ENCODE results near the gene GLRX5. TPM values are rescaled to one million over a fixed set of nuclear protein-coding genes. Genes with fewer than 3 reads are reported as not detected.

Gene GLRX5
- total and polyA plus RNA-seq, 9 donors = 38.0 to 105 (median 42.9) TPM

DNA sequence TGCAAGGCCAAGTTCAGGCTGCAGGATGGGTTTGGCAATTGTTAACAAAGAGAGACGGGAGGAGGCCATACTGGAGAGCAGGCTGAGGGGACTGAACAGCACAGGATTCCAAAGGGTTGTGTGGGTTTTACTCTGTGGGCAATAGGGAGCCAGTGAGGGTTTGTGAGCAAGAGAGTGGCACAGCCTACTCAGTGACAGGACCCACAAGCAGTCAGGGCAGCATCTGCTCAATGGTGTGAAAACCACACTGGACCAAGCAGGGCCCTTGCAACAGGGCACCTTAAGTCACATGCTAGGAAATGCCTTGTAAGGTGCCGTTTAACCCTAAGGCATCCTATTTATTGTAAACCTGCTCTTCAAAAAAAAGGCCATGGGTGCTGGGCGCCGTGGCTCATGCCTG, 40.4 kb upstream of the GLRX5 start:
- no peak for DNase-seq
- peaks cover 22% of the 10 kb centered on the region for H3K4me1 ChIP-seq (ENCODE audit: insufficient read depth)
- H3K36me3 ChIP-seq = no peaks in the 10 kb centered on the region
- no peaks in the 10 kb centered on the region for H3K27me3 ChIP-seq
- TF ChIP-seq POLR2A (IDR thresholded peaks at IDR 0.05) = no peak
- TF ChIP-seq, protein P1, sequence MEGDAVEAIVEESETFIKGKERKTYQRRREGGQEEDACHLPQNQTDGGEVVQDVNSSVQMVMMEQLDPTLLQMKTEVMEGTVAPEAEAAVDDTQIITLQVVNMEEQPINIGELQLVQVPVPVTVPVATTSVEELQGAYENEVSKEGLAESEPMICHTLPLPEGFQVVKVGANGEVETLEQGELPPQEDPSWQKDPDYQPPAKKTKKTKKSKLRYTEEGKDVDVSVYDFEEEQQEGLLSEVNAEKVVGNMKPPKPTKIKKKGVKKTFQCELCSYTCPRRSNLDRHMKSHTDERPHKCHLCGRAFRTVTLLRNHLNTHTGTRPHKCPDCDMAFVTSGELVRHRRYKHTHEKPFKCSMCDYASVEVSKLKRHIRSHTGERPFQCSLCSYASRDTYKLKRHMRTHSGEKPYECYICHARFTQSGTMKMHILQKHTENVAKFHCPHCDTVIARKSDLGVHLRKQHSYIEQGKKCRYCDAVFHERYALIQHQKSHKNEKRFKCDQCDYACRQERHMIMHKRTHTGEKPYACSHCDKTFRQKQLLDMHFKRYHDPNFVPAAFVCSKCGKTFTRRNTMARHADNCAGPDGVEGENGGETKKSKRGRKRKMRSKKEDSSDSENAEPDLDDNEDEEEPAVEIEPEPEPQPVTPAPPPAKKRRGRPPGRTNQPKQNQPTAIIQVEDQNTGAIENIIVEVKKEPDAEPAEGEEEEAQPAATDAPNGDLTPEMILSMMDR (IDR thresholded peaks at IDR 0.05) = no peak
- no peak for TF ChIP-seq EP300 (IDR thresholded peaks at IDR 0.05)
- intact Hi-C loops (cut with DNase I) = no loop called here
- 93 to 96% (median 95%) methylated on average over 4 of the region's 4 CpGs for WGBS, 3 donors
- H3K27ac ChIP-seq = no peak overlapping the region
- no peaks in the 10 kb centered on the region for H3K9me3 ChIP-seq
- no peak overlapping the region for H3K4me3 ChIP-seq

DNA sequence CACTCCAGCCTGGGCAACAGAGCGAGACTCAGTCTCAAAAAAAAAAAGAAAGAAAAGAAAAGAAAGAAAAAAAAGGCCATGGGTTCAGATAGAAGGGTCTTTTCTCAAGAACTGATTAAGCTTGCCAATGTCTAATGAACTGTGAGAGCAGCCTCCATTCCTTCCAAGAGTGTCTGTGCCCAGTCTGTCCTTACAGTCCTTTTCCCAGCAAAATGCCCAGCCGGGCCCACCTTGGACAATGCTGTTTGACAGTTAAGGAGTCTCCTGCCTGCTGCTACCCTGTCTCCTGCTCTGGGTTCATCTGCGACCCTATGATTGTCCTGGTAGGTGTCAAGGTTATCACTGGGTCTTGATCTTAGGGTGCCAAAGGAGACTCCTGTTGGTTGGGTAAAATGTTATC, 39.8 kb upstream of the GLRX5 start:
- no peak for DNase-seq
- peaks cover 17% of the 10 kb centered on the region for H3K4me1 ChIP-seq (ENCODE audit: insufficient read depth)
- H3K36me3 ChIP-seq = no peaks in the 10 kb centered on the region
- no peak overlapping the region for H3K4me3 ChIP-seq
- TF ChIP-seq EP300 (IDR thresholded peaks at IDR 0.05) = no peak
- no peak for TF ChIP-seq POLR2A (IDR thresholded peaks at IDR 0.05)
- TF ChIP-seq, protein P1 (IDR thresholded peaks at IDR 0.05) = no peak
- no peaks in the 10 kb centered on the region for H3K27me3 ChIP-seq
- no peaks in the 10 kb centered on the region for H3K9me3 ChIP-seq
- 97 to 100% (median 98%) methylated on average over 3 of the region's 3 CpGs for WGBS, 3 donors
- intact Hi-C loops (cut with DNase I) = no loop called here
- no peak overlapping the region for H3K27ac ChIP-seq

DNA sequence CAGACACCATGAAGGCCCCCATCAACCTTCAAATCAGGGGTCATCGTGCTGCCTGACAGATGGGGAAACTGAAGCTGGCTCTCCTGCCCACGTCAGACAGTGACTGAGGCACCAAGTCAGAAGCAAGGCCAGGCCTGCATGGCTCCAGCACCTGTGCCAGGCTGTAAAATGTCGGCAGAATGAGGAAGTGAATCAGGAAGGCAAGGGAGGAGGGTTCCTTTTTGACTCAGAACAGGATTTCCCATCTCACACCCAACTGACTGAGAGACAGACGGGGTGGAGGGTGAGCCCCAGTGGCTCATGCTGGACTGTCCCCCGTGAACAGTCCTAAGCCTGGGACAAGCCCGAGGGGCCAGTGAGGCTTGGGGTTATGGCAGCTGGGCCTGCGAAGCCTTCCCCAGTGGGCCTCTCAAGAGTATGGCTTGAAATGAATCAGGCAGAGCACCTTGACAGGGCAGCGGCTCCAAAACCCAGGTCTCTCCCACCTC, 39.3 kb upstream of the GLRX5 start:
- DNase-seq = no peak
- no peaks in the 10 kb centered on the region for H3K9me3 ChIP-seq
- WGBS, 3 donors = 84 to 93% (median 92%) methylated on average over 8 of the region's 8 CpGs

DNA sequence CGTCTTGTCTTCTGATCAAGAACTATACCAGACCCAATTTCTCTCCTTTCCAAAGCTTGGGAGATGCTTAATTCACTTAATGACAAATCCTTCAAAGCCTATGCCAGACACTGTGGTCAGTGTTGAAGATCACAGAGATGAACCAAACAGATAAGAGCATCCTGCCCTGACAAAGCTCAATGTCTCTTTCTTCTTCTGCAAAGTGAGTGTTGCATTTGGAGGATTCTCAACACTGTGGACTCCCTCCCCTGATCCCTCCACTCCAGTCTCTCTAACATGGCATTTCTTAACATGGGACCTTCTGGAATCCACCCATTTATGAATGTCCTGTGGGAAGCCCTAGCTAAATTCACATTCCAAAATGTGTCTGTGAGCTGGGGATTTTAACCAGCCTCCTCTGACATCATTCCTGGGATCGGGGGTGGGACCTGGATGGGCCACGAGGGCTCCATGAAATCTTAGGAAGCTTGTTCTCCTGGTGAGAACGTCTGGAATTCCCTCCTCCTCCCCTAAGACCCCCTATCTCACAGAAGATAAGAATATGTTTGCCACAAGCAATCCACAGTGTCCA, 38.7 kb upstream of the GLRX5 start:
- H3K27me3 ChIP-seq = no peaks in the 10 kb centered on the region
- no peaks in the 10 kb centered on the region for H3K9me3 ChIP-seq
- H3K4me1 ChIP-seq (ENCODE audit: insufficient read depth) = peaks cover 8% of the 10 kb centered on the region
- WGBS, 3 donors = 28 to 34% (median 32%) methylated on average over 4 of the region's 4 CpGs
- H3K4me3 ChIP-seq = no peak overlapping the region
- H3K27ac ChIP-seq = peak overlapping the region; percentile 39 to 50
- TF ChIP-seq, protein P1 (IDR thresholded peaks at IDR 0.05) = no peak
- TF ChIP-seq POLR2A (IDR thresholded peaks at IDR 0.05) (no peak), EP300 (IDR thresholded peaks at IDR 0.05) (no peak)
- no peak for DNase-seq
- intact Hi-C loops (cut with DNase I) = no loop called here
- H3K36me3 ChIP-seq = no peaks in the 10 kb centered on the region

More for the DNA sequence above, 39.3 kb upstream of the GLRX5 start:
- Histone ChIP-seq H3K36me3 (no peaks in the 10 kb centered on the region), H3K27me3 (no peaks in the 10 kb centered on the region), H3K27ac (peak overlapping the region in 1 of 2 donors; percentile 39), H3K4me1 (ENCODE audit: insufficient read depth) (peaks cover 13% of the 10 kb centered on the region), H3K4me3 (no peak overlapping the region)
- intact Hi-C loops (cut with DNase I) = no loop called here
- TF ChIP-seq, protein P1 (IDR thresholded peaks at IDR 0.05) = no peak
- no peak for TF ChIP-seq EP300 (IDR thresholded peaks at IDR 0.05)
- TF ChIP-seq POLR2A (IDR thresholded peaks at IDR 0.05) = no peak
